ENCODE results near the gene SDC1.

DNA sequence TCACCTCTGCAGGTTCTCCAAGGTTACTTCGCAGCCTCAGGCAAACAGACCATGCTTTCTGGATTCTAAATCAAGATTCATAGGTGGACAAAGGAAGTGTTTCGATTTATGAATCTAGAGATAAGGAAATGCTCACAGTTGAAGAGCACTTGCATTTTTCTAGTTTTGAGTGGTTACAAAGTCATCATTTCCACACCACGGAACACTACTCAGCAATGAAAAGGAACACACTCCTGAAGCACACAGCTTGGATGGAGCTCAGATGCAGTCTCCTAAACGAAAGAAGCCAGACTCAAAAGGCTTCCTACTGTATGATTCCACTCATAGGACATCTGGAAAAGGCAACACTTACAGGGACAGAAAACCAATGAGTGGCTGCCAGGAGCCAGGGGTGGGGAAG, 31.7 kb downstream of the SDC1 start:
- TF ChIP-seq POLR2AphosphoS5 (IDR thresholded peaks at IDR 0.05; ENCODE audit: borderline replicate concordance, low read depth, low read length) (no peak), EZH2 (IDR thresholded peaks at IDR 0.05) (no peak), FOXP2 (optimal IDR thresholded peaks at IDR 0.05; ENCODE audit: control extremely low read depth, extremely low read length, insufficient read depth) (no peak)

Data from SK-N-MC (cell line).